Posterior vena cava (tissue), 2 donors: ENCODE measurements around the gene ZSCAN12. TPM values are rescaled to one million over a fixed set of nuclear protein-coding genes. Genes with fewer than 3 reads are reported as not detected.

Experiments used
- DNase-seq: peaks from one replicate; pipeline ENCODE4 v3.0.0-alpha.2; 2020; ENCODE audit warnings: low spot score
- intact Hi-C, 2 donors: fragments of 100-400 bp; cut with DNase I; formaldehyde crosslinking; loops; one replicate each; pipeline versions ENCODE4 v1.14.1 to v1.14.2; 2022 to 2023
- total RNA-seq, 2 donors: library from RNA; stranded (reverse); fragmentation: NEBNext Ultra II Directional; extraction: Animal tissue kit (Norgen Biotek cat#: 25700); gene quantifications; one replicate each; pipeline ENCODE4 v1.2.1, GENCODE V29; 2021
- donor health status: DM: yes; HTN: yes; CAD: no.
- donor health status: DM: yes; HTN: yes; CAD: no.

The ZSCAN12 gene
- total RNA-seq, 2 donors from 2014 or later, result 4.2 to 5.0 TPM

DNA sequence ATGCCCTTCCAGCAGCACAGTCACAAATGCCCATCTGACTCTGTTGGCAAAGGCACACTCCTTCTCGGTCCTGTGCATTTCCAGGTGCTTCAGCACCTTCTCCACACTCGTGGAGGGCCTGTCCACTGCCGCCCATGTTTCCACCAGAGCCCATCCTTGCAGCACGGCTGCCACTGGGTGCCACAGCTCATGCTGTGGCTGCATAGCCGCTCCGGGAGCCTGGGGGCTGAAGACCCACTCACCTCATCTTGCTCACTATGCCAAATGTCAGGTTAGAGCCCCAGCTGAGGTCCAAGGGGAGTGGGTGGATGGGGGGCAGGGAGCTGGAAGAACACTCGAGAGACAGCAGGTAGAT lies 42.9 kb downstream of the ZSCAN12 start:
- DNase-seq, result no peak
- intact Hi-C loops, result loop anchor here (10.0 kb wide), 1 partner anchor 222 kb away; no protein-coding TSS in a partner anchor

DNA sequence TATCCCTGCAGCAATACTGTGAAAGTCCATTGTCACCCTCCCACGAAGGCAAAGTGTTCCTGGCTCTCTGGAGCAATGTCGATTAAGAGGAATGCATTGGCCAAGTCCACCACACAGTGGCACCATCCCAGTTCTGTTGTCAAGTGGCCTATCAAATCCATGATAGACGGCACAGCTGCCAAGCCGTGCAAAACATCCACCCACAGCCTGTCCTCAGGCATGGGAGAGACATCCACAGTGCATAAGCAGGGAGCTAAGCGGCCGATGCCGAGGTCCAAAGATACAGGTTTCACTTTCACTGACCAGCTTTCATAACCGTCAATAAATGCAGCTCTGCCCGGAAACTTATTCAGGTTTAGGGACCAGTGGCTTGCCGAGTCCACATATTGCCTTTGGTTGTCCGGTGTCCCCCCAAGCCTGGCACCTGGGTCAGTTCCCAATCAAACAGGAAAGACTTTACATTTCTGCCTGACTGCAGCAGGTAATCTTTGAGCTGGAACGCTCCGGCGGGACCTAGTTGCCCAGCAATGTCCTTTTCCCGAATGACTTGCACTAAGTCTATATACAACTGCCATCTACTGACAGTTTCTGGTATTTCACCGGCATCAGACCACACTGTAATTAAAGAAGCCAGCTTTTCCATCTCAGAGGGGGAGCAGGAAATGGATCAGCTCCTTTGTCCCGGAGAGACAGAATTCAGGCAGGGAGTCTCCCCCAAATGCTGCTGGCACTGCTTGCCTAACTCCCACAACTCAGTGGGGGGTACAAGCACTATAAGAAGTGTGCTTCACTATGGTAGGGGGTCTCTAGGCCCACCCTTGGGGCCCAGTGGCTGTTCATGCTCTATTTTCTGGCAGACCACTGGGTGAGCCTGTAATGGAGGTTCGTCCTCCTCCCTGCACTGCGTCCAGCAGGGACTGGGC lies 43.5 kb downstream of the ZSCAN12 start:
- intact Hi-C loops, result loop anchor here (10.0 kb wide), 1 partner anchor 221 kb away; no protein-coding TSS in a partner anchor
- DNase-seq, result peak; percentile 85

DNA sequence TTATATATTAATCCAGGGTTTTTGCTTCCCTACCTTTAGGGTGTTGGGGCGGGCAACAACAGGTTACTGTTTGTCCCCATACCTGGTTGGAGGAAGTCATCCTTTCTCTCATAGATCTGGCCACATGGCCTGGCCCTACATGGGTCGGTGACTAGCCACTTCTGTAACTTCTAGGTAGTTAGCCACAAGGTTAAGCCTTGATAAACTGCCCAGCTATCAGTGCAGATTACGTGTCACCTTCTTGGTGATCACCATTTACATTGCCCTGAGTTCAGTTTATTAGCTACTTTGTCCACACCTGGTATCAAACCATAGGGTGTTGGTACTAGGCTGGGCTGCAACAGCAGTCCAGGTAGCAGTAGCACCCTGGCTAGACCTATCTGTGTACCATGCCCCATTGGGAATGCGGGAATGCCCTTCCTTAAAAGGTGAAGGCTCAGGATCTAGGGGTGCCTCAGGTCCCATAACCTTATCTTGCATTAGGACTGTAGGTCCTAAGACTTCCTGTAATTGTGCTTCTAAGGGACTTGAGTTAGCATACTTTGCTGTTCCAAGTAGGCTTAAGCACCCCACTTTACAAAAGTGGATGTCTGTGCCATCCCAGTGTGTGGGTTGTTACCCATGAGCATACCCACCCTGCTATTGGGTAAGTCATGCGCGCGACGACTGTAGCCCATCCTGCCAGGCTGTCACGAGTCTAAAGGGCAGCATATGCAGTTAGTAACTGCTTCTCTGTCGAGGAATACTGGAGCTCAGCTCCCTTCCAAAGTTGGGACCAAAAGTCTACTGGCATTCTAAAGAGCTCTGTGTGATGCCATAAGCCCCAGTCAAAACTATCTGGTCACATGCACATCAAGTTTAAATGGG lies 44.6 kb downstream of the ZSCAN12 start:
- DNase-seq, result no peak
- intact Hi-C loops, result loop anchor here (10.0 kb wide), 1 partner anchor 220 kb away; no protein-coding TSS in a partner anchor

DNA sequence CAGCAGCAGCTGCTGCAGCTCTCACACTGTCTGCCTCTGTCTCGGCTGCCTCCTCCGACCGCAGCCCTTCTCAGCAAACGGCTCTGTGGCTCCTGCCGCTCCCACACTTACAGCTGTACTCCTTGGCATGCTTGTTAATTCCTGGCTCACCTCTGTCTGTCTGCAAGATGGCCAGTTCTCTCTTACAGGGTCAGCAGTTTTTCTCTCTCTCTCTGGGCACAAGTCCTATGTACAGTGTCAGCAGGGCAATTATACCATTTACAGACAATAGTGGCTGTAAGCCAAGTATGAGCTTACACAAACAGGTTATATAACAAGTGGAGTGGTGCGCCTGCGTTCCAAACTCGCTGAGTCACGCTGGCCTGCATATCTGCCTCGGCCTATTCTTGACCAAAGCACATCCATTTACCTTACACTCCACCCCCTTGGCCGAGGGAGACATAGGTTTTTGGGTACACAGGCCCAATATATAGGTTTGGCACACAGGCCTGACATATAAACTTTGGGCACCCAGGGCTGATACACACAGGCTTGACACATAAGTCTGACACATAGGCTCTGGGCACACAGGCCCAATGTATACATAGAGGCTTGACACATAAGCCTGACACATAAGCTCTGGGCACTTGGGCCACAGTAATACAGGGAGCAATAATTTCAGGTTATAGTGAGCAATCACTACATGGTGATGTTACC lies 45.4 kb downstream of the ZSCAN12 start:
- intact Hi-C loops, result loop anchor here (10.0 kb wide), 1 partner anchor 219 kb away; no protein-coding TSS in a partner anchor
- DNase-seq, result no peak

DNA sequence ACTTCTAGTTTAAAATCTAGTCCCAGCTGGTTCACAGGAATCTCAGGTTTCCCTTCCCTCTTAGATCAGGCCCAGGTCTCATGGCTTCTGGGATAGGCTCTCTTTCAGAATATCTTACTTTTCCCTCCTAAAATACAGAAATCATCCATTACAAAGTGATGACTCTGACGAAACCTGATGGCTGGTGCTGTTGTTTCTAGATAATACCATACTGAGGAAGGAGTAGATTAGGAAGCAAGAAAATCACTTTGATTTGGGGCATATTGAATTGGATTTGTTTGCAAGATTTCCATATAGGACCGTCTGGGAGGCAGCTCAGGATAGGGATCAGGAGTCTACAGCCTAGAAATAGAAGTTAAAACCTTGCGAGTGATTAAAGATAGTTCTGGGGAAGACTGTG lies 46.2 kb downstream of the ZSCAN12 start:
- DNase-seq, result no peak
- intact Hi-C loops, result loop anchor here (10.0 kb wide), 1 partner anchor 219 kb away; no protein-coding TSS in a partner anchor

DNA sequence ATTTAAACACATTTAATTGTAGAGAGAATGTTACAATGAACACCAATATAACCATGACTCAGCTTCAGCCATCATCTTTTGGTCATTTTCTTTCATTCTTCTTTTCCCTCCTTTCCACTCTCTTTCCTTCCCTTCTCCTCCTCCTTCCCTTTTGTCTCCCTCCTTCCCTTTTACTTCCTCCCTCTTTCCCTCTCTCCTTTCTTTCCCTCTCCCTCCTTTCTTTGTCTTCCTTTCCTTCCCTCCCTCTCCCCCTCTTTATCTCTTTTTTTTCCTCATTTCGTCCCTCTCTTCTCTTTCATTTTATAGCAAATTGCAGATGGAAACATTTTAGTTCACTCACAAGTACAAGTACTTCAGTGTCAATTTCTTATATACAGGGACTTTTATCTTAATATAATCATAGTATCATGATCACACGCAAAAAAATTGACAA lies 48.0 kb downstream of the ZSCAN12 start:
- intact Hi-C loops, result loop anchor here (10.0 kb wide), 1 partner anchor 217 kb away; no protein-coding TSS in a partner anchor

DNA sequence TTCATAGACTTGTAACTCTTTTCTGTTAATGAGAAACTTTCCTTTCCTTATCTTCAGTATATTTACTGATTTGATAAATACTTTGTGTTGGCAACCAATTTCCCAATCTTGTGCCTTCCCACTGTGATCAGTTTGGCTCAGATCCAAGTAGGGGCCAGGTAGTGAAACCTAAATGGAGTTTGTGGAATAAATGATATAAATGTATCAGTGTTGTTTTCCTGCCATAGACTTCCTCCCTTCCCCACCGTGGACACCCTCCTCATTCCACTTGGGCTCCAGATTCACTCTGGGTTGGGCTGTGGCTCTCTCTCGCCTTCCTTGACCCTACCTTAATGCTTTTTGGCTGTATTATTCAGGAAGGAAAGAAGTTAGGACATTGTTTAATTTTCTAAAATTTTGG lies 48.5 kb downstream of the ZSCAN12 start:
- no peak for DNase-seq
- intact Hi-C loops, result loop anchor here (10.0 kb wide), 1 partner anchor 216 kb away; no protein-coding TSS in a partner anchor

More for the DNA sequence above, 48.0 kb downstream of the ZSCAN12 start:
- DNase-seq, result no peak

DNA sequence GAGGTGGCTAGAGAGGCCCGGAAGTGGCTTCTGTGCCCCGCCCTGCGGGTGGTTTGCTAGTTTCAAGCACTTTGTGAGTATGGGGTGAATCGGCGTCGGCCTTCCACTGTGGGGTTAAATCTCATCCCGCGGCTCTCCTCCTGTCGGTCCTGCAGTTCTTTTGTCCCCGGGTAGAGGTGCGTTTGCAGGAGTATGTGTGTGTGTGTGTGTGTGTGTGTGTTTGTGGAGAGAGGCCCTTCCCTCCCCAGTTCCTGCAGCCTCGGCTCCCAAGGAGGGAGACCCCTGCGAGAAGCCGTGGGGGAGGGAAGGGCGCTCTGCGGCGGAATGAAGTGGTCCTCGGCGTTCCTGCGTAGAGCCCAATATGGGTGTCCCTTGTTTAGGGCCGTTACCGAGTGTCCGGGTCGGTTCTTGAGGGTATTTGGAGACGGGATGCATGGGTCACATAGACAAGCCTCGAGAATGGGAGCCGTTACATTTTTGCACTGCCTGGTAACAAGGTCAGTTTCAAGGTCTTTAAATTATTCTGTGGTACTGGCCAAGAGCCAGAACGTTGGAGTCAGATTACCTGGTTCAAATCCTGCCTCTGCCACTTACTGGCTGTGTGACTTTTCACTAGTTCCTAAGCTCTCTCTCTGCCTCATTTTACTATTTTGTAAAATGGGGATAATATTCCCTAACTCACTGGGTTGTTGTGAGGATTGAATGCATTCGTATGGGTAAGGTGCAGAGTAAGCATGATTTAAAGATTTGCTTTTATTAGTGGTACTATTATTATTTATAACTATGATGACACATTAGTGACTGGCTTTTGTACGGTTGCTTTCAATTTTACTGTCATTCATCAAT lies 49.4 kb downstream of the ZSCAN12 start, which contains the start of gene ZKSCAN3:
ZKSCAN3 (plus strand) TSS at position 56 of the 846 bp plus-strand sequence. CDS start 9,640 bp downstream, outside the sequence.
- intact Hi-C loops, result loop anchor here (10.0 kb wide), 1 partner anchor 215 kb away; no protein-coding TSS in a partner anchor

DNA sequence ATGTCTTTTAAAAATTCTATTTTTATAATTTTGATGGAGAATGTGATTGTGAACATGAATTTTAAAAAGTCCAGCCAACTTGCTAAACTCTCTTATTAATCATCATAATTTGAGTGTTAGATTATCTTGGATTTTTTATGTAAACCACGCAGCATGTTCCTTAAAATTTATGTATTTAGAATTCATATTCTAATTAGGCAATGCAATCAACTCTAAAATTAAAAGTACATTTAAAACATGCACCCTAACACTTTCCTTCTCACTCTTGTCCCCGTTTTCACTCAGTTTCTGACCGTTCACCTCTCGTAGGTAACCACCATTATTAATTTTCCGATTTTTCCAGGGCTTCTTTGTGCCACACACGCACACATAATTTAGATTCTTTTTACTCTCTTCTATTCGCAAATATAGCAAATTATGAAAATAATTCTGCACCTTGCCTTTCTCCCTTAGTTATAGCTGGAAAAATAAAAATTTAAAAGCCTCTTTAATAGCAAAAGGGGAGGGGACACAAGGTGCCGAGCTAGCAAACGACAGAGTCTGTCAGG lies 50.1 kb downstream of the ZSCAN12 start:
- intact Hi-C loops, result no loop called here
- no peak for DNase-seq

More for the DNA sequence above, 49.4 kb downstream of the ZSCAN12 start, which contains the start of gene ZKSCAN3:
- peak; percentile 94 for DNase-seq

DNA sequence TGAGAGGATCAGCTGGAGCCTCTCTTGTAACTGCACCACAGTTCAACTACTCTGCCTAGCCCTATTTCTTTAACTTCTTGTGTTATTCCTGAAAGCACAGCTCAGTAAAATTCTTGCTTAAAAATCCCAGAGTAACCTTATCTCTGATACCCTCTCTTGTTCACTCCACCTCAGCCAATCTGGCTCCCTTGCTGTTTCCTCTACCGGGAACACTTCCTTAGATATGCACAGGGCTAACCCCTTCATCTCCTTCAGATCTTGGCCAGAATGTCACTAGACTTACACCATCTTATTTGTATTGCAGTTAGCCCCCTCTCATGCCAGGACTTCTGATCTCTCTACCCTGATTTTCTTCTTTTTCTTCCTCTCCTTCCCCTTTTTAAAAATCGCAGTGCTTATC lies 52.4 kb downstream of the ZSCAN12 start:
- DNase-seq, result no peak
- intact Hi-C loops, result no loop called here

DNA sequence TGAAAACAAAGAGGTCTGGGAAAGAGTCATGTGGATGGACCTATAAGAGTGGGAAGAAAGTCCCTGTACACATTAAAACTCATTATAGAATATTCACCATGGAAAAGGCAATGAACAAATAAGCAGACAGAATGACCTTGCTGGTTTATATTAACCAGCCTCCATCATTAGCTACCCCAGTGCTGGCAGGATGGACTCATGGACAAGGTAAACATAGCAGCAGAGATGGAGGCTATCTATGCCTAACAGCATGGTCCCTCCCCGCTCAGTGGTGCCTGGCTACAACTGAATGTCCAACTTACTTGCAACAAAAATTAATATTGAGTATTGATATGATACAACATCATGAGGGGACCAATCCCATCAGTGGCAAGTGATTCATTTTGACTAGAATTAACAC lies 54.3 kb downstream of the ZSCAN12 start:
- DNase-seq, result no peak
- intact Hi-C loops, result no loop called here

DNA sequence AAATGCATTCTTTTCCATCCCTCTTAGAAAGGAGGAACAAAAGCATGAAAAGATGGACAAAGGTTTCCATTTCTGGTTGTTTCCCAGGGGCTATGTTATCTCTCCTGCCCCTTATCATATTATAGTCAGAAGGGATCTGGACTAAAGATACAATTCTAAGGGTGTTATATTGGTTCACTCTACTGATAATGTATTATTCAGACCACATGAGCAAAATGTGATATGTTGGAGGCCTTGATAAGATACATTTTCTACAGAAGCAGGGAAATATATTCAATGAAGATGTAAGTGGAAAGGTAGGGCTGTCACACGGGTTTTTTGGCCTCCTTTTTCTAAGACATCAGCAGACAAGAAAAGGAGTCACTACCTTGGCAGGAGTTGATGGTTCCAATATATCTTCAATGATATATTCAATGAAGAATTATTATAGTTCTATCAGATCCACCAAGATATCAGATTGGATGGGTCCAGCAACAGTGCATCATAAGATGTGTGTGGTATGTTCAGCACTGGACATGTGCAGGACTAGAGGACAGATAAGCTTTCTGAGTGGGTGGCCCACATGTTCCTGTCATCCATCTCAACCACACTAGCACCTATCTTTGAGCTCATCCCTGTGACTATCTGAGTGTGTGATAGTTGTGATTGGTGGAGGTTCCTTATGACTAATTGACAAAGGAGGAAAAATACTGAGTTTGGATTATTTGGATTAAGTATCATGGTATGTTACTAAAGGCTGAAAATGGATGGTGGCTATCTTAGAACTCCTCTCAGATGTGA lies 55.5 kb downstream of the ZSCAN12 start:
- intact Hi-C loops, result no loop called here
- DNase-seq, result no peak

DNA sequence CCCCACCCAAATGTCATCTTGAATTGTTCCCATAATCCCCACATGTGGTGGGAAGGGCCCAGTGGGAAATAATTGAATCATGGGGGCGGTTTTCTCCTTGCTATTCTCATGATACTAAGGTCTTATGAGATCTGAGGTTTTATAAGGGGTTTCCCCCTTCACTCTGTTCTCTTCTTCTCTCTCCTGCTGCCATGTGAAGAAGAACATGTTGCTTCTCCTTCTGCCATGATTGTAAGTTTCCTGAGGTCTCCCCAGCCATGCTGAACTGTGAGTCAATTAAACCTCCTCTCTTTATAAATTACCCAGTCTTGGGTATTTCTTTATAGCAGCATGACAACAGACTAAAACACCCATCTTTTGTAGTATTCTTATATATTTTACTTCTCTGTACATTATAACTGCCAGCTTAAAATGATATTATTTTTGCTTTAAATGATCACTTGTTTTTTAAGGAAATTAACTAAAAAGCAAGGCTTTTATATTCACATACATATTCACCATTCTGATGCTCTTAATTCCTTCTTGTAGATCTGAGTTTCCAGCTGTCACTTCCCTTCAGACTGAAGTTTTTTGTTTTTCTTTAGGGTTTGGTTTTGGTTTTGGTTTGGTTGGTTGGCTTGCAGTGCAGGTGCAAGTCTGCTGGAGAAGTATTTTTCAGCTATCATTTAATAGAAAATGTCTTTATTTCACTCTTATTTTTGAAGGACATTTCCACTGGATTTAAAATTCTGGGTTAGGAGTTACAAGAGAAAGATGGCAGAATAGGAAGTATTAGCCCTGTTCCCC lies 59.0 kb downstream of the ZSCAN12 start:
- no peak for DNase-seq
- intact Hi-C loops, result no loop called here

DNA sequence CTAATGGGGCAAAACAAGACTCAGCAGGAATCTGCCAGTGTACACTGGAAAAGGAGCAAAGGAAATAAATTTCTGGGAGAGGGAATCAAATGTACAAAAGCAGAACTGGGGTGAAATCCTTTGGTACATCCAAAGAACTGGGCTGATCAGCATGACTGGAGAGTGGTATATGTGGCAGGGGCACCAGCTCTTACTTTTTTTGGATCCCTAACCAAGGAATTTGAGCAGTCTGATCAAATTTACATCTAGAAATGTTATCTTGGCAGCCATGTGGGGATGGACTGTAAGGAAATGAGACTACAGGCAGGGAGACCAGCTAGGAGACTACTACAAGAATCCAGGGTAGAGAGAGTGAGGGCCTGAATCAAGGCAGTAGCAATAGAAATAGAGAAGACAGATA lies 62.4 kb downstream of the ZSCAN12 start:
- DNase-seq, result no peak
- intact Hi-C loops, result no loop called here

DNA sequence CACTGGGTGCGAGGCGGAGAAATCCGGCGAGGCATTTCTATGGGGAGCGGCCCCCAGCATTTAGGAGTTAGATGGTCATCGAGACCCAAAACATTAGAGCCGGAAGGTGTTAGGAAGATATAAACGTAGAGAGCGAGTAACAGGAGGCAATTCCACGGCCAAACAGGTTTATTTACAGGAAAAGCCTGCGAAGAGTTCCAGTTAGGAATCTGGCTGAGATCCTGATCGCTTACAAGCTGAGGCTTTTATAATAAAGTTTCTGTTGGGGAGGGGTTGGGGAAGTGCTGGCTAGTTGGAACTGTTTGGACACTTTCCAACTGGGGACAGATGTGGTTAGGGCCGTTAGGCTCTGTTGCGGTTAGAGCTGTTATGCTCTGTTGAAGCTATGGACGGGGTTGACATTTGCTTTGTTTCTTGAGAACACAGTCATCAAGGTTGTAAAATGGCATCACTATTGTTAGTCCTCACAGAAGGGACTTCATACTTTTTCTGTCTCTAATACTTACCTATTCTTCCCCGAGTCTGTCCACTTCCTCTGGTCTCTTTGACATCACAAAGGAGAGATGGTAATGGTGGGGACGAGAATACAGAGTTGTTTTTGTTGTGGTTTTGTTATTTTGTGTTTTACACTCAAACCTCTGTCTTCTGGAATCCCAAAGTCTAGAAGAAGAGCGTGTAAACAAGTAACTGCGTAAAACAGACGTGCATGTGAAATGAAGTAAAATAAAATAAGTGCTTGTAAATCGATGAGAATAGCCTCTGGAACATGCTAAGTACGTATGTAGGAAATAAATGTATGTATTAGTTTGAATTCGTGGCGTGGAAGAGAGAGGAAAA lies 63.0 kb downstream of the ZSCAN12 start:
- intact Hi-C loops, result no loop called here
- no peak for DNase-seq
